Measurements from ENCODE around the gene TM9SF1. TPM values are rescaled to one million over a fixed set of nuclear protein-coding genes. Genes with fewer than 3 reads are reported as not detected.
A peak's percentile ranks its signal among the peaks of the same experiment; 100 is the strongest.

The TM9SF1 gene
- total and polyA plus RNA-seq, 2 of the 13 experiments (the other 11 are each of a cell fraction or from before 2014, with no cell fraction given): 83.2 to 110 TPM

GRCh38 chr14:24232121-24232644 lies 36.9 kb upstream of the TM9SF1 start, which contains the start of gene NEDD8 (continued):
- TF ChIP-seq SNAPC4 (CRISPR knock-in tag; IDR thresholded peaks at IDR 0.05) (peak; percentile 98), NFE2L2 (IDR thresholded peaks at IDR 0.05; ENCODE audit: low read length) (no peak), NR1H2 (CRISPR knock-in tag; IDR thresholded peaks at IDR 0.05; ENCODE audit: borderline replicate concordance, low read depth) (no peak; the same call in 1 of the 2 replicates), ISL2 (CRISPR knock-in tag; IDR thresholded peaks at IDR 0.05) (no peak), JUN (CRISPR knock-in tag; IDR thresholded peaks at IDR 0.05) (peak; percentile 46; the same call in 1 of the 2 replicates), ZNF33A (CRISPR knock-in tag; IDR thresholded peaks at IDR 0.05; ENCODE audit: borderline replicate concordance) (no peak), MED8 (CRISPR knock-in tag; IDR thresholded peaks at IDR 0.05; ENCODE audit: insufficient replicate concordance) (peak; percentile 95), HHEX (CRISPR knock-in tag; IDR thresholded peaks at IDR 0.05) (no peak), ZBTB8A (CRISPR knock-in tag; IDR thresholded peaks at IDR 0.05; ENCODE audit: borderline replicate concordance, low read depth) (no peak), ZNF562 (CRISPR knock-in tag; IDR thresholded peaks at IDR 0.05; ENCODE audit: borderline replicate concordance) (no peak), MYC (CRISPR knock-in tag; IDR thresholded peaks at IDR 0.05; ENCODE audit: borderline replicate concordance) (no peak), CENPT (CRISPR knock-in tag; IDR thresholded peaks at IDR 0.05; ENCODE audit: low read depth) (no peak), SMAD9 (CRISPR knock-in tag; IDR thresholded peaks at IDR 0.05) (peak; percentile 84; the same call in 1 of the 2 replicates), MXI1 (IDR thresholded peaks at IDR 0.05; ENCODE audit: borderline replicate concordance, low read depth, low read length) (peak; percentile 74; the same call in 1 of the 3 replicates), ZC3H4 (CRISPR knock-in tag; IDR thresholded peaks at IDR 0.05; ENCODE audit: borderline replicate concordance) (peak; percentile 70; the same call in 1 of the 2 replicates), ZBTB7B (CRISPR knock-in tag; IDR thresholded peaks at IDR 0.05) (no peak), PCBP2 (optimal IDR thresholded peaks at IDR 0.05; ENCODE audit: low read depth, low read length, poor library complexity, severe bottlenecking) (peak; percentile 70)
- TF ChIP-seq, protein P1, sequence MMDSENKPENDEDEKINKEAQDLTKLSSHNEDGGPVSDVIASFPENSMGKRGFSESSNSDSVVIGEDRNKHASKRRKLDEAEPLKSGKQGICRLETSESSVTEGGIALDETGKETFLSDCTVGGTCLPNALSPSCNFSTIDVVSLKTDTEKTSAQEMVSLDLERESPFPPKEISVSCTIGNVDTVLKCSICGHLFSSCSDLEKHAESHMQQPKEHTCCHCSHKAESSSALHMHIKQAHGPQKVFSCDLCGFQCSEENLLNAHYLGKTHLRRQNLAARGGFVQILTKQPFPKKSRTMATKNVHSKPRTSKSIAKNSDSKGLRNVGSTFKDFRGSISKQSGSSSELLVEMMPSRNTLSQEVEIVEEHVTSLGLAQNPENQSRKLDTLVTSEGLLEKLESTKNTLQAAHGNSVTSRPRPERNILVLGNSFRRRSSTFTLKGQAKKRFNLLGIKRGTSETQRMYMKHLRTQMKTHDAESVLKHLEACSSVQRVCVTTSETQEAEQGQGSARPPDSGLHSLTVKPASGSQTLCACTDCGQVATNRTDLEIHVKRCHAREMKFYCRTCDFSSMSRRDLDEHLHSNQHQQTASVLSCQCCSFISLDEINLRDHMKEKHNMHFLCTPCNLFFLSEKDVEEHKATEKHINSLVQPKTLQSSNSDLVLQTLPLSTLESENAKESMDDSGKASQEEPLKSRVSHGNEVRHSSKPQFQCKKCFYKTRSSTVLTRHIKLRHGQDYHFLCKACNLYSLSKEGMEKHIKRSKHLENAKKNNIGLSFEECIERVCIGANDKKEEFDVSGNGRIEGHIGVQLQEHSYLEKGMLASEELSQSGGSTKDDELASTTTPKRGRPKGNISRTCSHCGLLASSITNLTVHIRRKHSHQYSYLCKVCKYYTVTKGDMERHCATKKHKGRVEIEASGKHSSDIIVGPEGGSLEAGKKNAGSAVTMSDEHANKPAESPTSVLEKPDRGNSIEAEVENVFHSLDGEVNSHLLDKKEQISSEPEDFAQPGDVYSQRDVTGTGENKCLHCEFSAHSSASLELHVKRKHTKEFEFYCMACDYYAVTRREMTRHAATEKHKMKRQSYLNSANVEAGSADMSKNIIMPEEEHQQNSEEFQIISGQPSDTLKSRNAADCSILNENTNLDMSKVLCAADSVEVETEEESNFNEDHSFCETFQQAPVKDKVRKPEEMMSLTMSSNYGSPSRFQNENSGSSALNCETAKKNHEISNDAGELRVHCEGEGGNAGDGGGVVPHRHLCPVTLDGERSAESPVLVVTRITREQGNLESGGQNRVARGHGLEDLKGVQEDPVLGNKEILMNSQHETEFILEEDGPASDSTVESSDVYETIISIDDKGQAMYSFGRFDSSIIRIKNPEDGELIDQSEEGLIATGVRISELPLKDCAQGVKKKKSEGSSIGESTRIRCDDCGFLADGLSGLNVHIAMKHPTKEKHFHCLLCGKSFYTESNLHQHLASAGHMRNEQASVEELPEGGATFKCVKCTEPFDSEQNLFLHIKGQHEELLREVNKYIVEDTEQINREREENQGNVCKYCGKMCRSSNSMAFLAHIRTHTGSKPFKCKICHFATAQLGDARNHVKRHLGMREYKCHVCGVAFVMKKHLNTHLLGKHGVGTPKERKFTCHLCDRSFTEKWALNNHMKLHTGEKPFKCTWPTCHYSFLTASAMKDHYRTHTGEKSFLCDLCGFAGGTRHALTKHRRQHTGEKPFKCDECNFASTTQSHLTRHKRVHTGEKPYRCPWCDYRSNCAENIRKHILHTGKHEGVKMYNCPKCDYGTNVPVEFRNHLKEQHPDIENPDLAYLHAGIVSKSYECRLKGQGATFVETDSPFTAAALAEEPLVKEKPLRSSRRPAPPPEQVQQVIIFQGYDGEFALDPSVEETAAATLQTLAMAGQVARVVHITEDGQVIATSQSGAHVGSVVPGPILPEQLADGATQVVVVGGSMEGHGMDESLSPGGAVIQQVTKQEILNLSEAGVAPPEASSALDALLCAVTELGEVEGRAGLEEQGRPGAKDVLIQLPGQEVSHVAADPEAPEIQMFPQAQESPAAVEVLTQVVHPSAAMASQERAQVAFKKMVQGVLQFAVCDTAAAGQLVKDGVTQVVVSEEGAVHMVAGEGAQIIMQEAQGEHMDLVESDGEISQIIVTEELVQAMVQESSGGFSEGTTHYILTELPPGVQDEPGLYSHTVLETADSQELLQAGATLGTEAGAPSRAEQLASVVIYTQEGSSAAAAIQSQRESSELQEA (CRISPR knock-in tag; IDR thresholded peaks at IDR 0.05; ENCODE audit: not compliant biosample characterization): peak; percentile 90
